AG09319 (cell line): ENCODE data around the gene ZNF217.
"Not testable (repeated sequence)": the region's sequence is repeated elsewhere in the genome, so short reads cannot be mapped to it uniquely, and the experiment has no call there.

Source experiments
- DNase-seq: peaks from one replicate; pipeline ENCODE4 v3.0.0-alpha.2; 2010; ENCODE audit warnings: low read depth; ENCODE audit errors: extremely low read depth
- TF ChIP-seq, protein P1 (sequence below): IDR thresholded peaks from 2 replicates; pipeline ENCODE4 v1.5.1; 2011; ENCODE audit warnings: low read depth, mild to moderate bottlenecking, inconsistent platforms, low read length, moderate library complexity

ZNF217 gene

DNA sequence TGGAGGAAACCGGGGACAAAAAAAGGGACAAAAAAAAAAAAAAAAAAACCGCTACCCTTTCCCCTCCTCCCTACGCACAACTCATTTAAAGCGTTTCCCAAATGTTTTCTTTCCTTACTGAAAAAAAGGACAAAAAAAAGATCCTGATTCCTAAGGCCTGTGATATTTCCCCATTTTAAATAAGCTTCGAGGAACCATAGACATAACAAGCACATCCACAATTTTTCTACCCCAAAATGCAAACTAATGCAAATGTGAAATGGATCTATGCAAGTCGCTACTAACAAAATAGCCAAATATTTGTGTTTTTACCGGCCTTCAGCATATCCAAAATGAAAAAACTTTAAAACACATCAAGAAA, 1.4 kb upstream of the ZNF217 start:
- DNase-seq: no peak
- TF ChIP-seq, protein P1, sequence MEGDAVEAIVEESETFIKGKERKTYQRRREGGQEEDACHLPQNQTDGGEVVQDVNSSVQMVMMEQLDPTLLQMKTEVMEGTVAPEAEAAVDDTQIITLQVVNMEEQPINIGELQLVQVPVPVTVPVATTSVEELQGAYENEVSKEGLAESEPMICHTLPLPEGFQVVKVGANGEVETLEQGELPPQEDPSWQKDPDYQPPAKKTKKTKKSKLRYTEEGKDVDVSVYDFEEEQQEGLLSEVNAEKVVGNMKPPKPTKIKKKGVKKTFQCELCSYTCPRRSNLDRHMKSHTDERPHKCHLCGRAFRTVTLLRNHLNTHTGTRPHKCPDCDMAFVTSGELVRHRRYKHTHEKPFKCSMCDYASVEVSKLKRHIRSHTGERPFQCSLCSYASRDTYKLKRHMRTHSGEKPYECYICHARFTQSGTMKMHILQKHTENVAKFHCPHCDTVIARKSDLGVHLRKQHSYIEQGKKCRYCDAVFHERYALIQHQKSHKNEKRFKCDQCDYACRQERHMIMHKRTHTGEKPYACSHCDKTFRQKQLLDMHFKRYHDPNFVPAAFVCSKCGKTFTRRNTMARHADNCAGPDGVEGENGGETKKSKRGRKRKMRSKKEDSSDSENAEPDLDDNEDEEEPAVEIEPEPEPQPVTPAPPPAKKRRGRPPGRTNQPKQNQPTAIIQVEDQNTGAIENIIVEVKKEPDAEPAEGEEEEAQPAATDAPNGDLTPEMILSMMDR: no peak

DNA sequence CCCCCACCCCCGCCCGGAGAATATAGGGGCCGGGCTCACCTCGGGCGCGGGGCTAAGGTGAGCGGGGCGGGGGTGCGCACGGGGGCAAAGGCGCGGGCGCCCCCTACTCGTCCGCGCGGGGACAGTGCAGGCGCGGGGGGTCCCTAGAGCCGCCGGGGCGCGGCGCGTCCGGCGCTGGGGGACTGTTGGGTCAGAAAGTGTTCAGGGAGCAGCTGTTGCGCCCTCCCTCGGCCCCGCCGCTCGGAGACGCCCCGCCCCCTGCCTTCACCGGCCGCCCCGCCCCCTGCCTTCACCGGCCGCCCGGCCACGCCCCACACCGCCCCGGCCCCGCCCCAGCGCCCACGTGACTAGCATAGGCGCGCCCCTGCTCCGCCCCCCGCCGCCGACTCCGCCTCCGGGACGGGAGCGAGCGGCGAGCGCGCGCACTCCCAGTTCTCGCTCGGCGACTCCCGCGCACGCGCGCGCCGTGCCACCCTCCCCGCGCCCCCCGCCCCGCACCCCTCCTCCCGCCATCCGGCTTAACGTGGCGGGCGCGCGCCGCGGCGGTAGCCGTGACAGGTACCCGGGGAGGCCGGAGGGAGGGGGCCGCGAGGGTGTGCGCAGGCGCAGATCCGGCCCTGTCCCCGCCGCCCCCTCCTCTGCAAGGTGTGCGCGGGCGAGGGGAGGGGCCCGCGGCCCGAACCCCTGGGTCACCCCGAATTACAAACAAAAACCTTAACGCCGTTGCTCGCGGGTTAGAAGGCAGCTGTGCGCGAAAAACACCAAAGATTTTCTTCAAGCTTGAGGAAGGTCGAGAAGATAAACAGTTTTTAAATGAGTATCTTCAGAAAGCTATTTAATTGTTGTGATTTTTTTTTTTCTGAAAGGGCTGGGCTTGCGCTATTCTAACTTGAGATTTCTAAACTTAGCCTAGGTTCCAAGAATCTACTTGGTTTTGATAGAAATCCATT, 704 bp upstream of the ZNF217 start:
- DNase-seq: peak; percentile 86

DNA sequence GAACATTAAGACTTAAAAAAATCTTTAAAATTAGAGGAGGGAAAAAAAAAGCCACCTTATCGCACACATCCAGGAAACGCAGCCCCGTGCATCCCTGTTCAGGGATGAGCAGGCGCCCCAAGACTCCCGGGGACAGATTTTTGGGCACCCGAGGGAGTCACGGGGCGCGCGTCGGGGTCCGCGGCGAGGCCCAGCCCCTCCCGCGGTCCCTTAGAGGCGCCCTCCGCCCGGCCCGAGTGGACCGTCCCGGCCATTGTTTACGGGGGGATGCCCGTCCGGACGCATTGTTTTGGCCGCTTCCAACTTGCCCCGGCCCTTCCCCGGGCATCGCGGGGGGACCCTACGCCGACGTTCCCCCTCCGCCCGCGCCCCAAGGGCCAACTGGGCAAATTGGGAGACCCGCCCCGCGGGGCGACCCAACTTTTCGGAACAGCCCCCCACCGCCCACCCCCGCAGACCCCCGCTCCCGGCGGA, 610 bp downstream of the ZNF217 start:
- DNase-seq: no peak
- TF ChIP-seq, protein P1: no peak

More for the DNA sequence above, 704 bp upstream of the ZNF217 start:
- TF ChIP-seq, protein P1: no peak

DNA sequence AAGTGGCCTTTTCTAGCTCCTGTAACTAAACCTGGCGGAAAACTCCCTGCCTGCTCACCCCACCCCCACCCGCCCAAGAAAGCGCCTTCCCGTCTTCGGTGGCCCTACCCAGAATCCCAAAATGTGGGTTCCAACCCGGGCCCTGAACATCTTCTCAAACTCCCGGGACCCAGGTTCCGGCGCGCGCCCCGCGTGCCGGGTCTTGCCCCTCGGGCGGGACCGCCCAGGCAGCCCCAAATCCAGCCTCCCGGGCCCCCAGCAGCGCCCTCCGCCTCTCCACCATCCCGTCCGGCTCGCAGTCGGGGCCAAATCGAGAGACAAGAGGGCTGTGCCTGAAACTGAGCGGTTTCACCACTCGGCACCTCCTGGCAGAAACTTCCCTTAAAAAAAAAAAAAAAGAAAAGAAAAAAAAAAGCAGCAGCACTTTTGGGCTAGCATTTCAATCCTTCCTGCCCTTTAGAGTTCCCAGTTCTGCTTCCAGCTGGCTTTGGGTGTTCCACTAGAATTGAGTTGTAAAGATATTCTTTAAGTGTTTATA, 1.1 kb downstream of the ZNF217 start:
- not testable (repeated sequence) for DNase-seq

DNA sequence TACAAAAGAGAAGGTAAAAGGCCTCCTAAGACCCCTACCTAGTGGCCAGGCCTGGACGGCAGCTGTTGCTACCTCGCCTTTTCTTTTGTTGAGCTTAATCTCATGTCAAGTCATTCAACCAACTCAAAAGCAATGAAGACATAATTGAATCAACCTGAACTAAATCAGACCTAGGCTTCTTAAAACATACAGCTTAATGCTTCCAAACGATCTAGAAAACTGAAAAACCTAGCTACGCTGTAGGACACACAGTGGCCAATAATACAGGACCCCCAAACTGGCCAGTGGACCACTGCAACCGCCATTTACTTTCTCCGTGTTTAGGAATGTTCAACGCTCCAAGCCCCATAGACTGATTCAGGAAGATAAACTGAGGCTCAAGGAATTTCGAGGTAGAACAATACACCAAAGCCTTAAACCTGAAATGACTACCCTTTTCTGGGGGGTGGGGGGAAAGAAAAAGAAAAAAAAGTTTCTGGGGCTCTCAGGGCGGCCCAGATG, 1.6 kb downstream of the ZNF217 start:
- DNase-seq: not testable (repeated sequence)

DNA sequence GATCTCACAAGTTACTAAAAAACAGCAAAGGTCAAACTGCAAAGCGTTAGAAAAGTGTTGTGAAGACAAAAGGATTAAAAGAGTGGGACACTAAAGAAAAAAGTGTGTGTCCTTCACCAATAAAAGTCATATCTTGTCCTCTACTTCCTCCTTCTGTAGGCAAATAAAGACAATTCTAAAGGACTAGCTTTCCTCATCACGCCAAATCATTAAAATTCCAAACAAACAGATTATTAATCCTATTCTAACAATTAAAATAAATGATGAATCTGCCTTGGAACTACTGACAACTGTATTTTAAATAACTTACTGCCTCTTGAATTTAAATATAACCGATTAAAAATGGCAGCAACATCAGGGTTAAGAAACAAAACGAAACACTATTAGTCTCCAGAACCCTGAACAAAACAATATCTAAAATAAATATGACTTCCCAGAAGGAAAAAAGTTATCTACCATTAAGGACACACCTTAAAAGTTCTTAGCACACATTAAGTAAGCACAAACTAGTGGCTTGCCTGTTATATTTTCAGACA, 2.4 kb downstream of the ZNF217 start:
- DNase-seq: not testable (repeated sequence)

DNA sequence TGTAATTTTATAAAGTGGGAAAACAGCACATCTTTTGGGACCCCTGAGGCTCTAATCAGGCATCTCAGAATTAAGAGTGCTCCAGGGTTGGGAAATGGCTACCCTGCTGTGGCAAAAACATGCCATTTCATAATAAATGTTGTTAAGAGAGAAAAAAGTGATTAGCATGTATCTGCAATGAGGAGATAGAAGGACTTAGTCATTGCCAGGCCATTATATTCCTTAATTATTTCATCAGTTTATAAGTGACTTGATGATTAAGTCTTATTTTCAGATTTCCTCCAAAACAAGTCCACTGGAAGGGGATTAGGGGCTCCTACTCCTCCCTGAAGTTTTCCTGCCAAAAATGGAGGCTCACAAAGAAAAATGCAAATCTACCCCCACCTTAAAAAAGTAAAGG, 3.0 kb downstream of the ZNF217 start:
- DNase-seq: not testable (repeated sequence)

DNA sequence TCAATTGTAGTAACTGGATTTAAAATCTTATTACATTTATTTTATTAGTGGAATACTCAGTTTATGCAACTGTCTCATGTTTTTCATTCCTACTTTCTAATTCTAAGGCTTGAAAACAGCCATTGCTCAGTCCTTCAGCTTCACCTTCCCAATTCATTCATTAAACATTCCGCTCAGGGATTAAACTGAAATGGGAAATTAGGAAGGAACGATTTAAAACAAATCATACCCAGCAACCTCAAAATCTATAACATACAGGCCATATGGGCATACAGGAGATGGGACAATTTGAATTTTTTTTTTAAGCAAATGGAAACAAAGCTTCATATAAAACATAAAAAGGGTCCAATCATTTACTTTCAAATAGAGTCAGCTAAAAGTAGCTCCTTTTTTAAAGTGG, 3.5 kb downstream of the ZNF217 start:
- not testable (repeated sequence) for DNase-seq

DNA sequence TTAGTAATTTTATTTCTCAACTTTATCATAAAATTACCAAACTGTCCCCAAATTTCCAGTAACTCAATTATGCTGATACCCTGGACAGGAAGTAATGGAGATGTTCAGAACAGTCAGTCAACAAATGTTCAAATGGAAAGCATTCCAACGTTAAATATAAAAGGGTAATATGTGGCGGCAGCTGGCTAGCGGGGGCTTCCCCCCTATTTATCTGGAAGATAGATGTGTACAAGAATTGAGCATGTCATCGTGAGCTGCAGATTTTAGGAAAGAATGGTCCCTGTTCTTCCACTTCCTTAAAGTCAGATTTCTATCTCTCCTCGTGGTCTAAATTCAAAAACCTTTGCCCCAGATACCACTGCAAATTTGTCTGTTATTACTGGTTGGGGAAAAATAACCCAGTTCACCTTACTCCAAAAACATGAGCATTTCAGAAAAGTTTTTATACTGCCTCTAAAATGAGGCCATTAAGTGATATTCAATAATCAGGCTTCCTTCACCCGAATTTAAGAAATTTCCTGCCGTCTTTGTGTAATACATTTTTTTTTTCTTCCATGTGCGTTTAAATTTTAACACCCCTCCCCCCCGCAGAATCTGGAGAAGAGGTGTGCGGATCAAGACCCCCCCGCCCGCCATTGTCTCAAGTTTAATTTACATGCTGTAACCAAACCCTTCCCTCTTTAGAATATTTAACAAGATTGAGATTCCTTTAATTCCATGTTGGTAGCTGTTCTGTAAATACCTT, 4.1 kb downstream of the ZNF217 start:
- DNase-seq: not testable (repeated sequence)

DNA sequence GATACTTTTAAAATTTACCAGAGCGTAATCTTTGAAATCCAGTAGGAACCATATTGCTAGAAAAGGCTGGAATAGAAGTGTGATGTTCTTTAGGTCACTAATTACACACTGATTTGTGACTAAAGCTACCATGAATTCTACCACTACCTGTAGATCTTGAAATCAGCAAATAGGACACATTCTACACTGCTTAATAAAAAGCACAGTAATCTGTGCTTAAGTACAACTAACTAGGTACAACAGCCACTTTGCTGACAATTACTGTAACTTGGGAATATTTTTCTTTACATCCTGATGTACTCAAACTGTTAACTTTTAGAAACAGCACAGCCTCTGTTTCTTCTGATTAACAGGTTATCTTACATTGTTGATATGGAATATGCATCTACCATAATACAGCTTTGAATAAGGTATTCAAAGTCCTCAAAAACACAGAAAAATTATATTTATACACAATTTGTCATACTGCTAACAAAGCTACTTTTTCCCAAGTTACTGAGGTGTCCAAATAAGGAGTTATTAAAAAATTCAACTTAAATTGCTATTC, 6.4 kb downstream of the ZNF217 start:
- not testable (repeated sequence) for DNase-seq

DNA sequence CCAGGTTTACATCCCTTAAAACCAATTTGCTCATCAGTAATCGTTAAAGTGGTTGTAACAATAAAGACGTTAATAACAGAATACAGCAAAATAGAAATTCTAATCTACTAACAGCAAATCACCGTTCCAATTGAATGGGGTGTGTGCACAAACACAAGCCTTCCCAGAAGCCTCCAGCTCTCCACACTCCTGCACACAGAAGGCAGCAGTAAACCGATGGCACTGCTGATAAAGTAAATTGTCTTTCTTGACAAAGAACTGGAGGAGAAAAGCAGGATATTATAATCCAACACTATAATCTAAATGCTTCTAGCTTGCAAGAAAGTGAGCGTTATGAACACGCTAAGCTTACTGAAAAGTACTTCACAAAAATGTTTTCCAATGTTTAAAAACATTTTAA, 7.0 kb downstream of the ZNF217 start:
- no peak for DNase-seq

DNA sequence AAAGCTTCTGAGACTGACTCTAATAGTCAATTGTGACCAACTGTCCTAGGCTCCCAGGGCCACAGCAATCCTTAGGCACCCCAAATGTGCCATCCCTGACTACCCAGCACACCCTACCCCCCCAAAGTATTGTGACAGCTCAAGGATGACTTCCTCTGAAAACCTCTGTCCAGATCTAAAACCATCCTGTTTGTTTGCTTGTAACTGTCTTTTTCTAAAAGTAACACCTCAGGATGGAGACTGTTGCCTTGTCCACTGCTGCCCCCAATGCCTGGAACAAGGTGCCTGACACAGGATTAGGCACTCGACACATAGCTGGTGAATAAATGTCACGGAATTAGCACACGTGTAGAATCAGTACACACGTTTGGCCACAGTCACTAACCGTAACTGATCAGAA, 7.7 kb downstream of the ZNF217 start:
- not testable (repeated sequence) for DNase-seq

More for the DNA sequence above, 7.0 kb downstream of the ZNF217 start:
- TF ChIP-seq, protein P1: no peak

DNA sequence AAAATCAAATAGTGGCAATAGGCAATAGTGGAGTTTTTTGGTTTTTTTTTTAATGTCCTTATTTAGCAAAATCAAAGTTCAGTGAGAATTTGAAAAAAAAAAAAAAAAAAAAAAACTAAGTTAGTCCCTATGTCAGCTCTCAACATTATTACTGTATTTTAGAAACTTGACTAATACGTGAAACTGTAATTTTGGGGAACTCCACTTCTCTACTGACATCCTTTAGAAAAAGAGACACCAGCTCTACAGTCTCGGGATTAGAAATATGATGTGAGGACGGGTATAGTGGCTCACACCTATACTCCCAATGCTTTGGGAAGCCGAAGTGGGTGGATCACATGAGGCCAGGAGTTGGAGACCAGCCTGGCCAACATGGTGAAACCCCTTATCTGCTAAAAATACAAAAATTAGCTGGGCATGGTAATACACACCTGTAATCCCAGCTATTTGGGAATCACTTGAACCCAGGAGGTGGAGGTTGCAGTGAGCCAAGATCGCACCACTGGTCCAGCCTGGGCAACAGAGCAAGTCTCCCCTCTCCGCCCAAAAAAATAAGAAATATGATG, 8.6 kb downstream of the ZNF217 start:
- not testable (repeated sequence) for DNase-seq

DNA sequence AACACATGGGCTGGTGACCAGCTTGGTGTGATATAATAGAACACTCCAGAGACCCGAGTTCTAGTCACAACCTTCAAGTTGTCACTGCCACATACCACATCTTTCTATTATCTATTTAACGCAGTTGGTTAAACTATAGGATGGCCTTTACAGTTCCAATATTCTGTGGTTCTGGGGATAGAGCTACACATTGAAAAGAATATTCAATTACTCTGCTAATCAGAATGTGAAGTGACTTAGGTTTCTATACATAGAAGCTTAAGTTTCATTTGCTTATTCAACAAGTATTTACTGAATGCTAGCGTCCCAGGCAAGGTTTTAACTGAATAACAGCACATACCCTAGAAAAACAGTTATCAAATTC, 9.1 kb downstream of the ZNF217 start:
- not testable (repeated sequence) for DNase-seq
